Endothelial cell of umbilical vein (primary cell): ENCODE results near the gene ANKH. TPM values are rescaled to one million over a fixed set of nuclear protein-coding genes. Genes with fewer than 3 reads are reported as not detected.

Experiments used
- BruUV-seq: library from RNA; stranded (reverse); fragments of 400-500 nt; replicated peaks from 2 replicates; lab custom pipeline; 2021; lab: Mats Ljungman, UMichigan
- CTCF ChIA-PET: fragments of 300-600, 350-600 bp; sonication (Branson Sonifier 250); formaldehyde crosslinking; loops from one replicate; lab custom pipeline; 2021; ENCODE audit warnings: antibody characterized with exemption, inconsistent platforms; lab: Charles Lee
- POLR2A ChIA-PET: fragments of 300-600, 350-600 bp; sonication (Branson Sonifier 250); formaldehyde crosslinking; loops from one replicate; lab custom pipeline; 2021; ENCODE audit warnings: antibody characterized with exemption, inconsistent platforms; lab: Charles Lee
- DNase-seq: peaks from one replicate; pipeline ENCODE4 v3.0.0-alpha.2; 2011; ENCODE audit warnings: low read depth, low spot score
- FAIRE-seq: peaks from 2 replicates; lab custom pipeline; 2011; peaks lifted over from hg19 to GRCh38; lab: Jason Lieb, UNC
- H2AFZ ChIP-seq: 2 replicates; pipeline ENCODE4 v1.6.0; 2012; ENCODE audit warnings: low read depth, low read length, control low read depth, inconsistent platforms
- H3K27ac ChIP-seq: 2 replicates; pipeline ENCODE4 v1.5.1; 2011; ENCODE audit warnings: low read depth, mild to moderate bottlenecking, control low read depth, low read length, moderate library complexity; ENCODE audit not compliant: insufficient read depth
- H3K27me3 ChIP-seq, 2 experiments: 2 replicates each; pipeline versions ENCODE4 v1.6.0 to v1.6.1; 2011; ENCODE audit warnings: low read length in 2 of 2, mixed read lengths in 1 of 2; ENCODE audit not compliant: control insufficient read depth in 2 of 2, insufficient read depth in 2 of 2
- H3K36me3 ChIP-seq, 2 experiments: 2 replicates in 1 of 2; 3 replicates in 1 of 2; pipeline ENCODE4 v1.5.1; 2011; ENCODE audit warnings: low read length in 2 of 2, mild to moderate bottlenecking in 1 of 2, moderate library complexity in 1 of 2; ENCODE audit not compliant: control insufficient read depth in 2 of 2, insufficient read depth in 2 of 2; ENCODE audit errors: extremely low read depth in 1 of 2
- H3K4me1 ChIP-seq: 3 replicates; pipeline ENCODE4 v1.5.1; 2011; ENCODE audit warnings: mild to moderate bottlenecking, low read length; ENCODE audit not compliant: control insufficient read depth, insufficient read depth; ENCODE audit errors: extremely low read depth
- H3K4me2 ChIP-seq: 2 replicates; pipeline ENCODE4 v1.6.1; 2011; ENCODE audit warnings: low read length, control low read depth, mixed read lengths; ENCODE audit not compliant: insufficient read depth
- H3K4me3 ChIP-seq, 3 experiments: fragments of 200-600 bp in 1 of 3; sonication (generic), shearing (Covaris generic) in 1 of 3; replicated peaks in 1 of 3; 2 replicates each; pipeline ENCODE4 v1.5.1; 2011 to 2016; ENCODE audit warnings: control low read depth in 3 of 3, low read length in 3 of 3, mild to moderate bottlenecking in 2 of 3, inconsistent platforms in 1 of 3, low read depth in 1 of 3, moderate library complexity in 1 of 3; ENCODE audit not compliant: insufficient read depth in 1 of 3
- H3K79me2 ChIP-seq: 2 replicates; pipeline ENCODE4 v1.6.0; 2012; ENCODE audit warnings: low read length, inconsistent platforms; ENCODE audit not compliant: control insufficient read depth, insufficient read depth
- H3K9ac ChIP-seq: replicated peaks from 2 replicates; pipeline ENCODE3; 2011; ENCODE audit warnings: low read length, control low read depth; ENCODE audit not compliant: insufficient read depth; ENCODE audit errors: extremely low read depth
- H3K9me1 ChIP-seq: replicated peaks from 3 replicates; pipeline ENCODE4 v1.6.0; 2011; ENCODE audit warnings: mild to moderate bottlenecking, low read length; ENCODE audit not compliant: control insufficient read depth, insufficient read depth; ENCODE audit errors: extremely low read depth
- H3K9me3 ChIP-seq: replicated peaks from 2 replicates; pipeline ENCODE4 v1.5.1; 2012; ENCODE audit warnings: low read length, inconsistent platforms; ENCODE audit not compliant: control insufficient read depth, insufficient read depth
- H4K20me1 ChIP-seq: replicated peaks from 2 replicates; pipeline ENCODE3; 2011; ENCODE audit warnings: mild to moderate bottlenecking, low read length; ENCODE audit not compliant: control insufficient read depth, insufficient read depth; ENCODE audit errors: extremely low read depth
- EZH2 ChIP-seq: IDR thresholded peaks from 2 replicates; pipeline ENCODE4 v1.6.1; 2012; ENCODE audit warnings: borderline replicate concordance, low read depth, mild to moderate bottlenecking, moderate library complexity, low read length, inconsistent platforms; ENCODE audit not compliant: severe bottlenecking
- FOS ChIP-seq: IDR thresholded peaks from 2 replicates; pipeline ENCODE4 v1.6.1; 2011; ENCODE audit warnings: mild to moderate bottlenecking, low read length, moderate library complexity, borderline replicate concordance; ENCODE audit not compliant: insufficient read depth
- GATA2 ChIP-seq: IDR thresholded peaks from 2 replicates; pipeline ENCODE4 v1.7.0; 2011; ENCODE audit warnings: low read depth, mild to moderate bottlenecking, moderate library complexity, mixed read lengths, low read length; ENCODE audit not compliant: insufficient read length, insufficient read depth
- JUN ChIP-seq: IDR thresholded peaks from 2 replicates; pipeline ENCODE4 v1.6.1; 2011; ENCODE audit warnings: borderline replicate concordance, low read depth; ENCODE audit not compliant: insufficient read length, insufficient read depth
- MYC ChIP-seq: IDR thresholded peaks from one replicate; pipeline ENCODE4 v1.6.1; 2011; ENCODE audit warnings: mild to moderate bottlenecking, low read depth, low read length
- POLR2A ChIP-seq: IDR thresholded peaks from 2 replicates; pipeline ENCODE4 v1.6.1; 2012; ENCODE audit warnings: low read depth, mild to moderate bottlenecking, control low read depth, low read length
- POLR2AphosphoS5 ChIP-seq: IDR thresholded peaks from 2 replicates; pipeline ENCODE4 v1.6.1; 2012; ENCODE audit warnings: low read depth, mild to moderate bottlenecking, control low read depth, low read length, moderate library complexity; ENCODE audit not compliant: insufficient read depth
- dilution Hi-C: fragments of 300-500 bp; cut with MboI; formaldehyde crosslinking; loops from one replicate; pipeline ENCODE4 v1.15.0; 2019; ENCODE audit warnings: low sequenced_read_pairs; ENCODE audit not compliant: extremely low pct_ligation_motif_present
- intact Hi-C: fragments of 100-400 bp; cut with micrococcal nuclease; formaldehyde crosslinking; loops from one replicate; pipeline ENCODE4 v1.10.0; 2022
- polyA plus RNA-seq, 4 experiments: library from polyadenylated mRNA; depleted of rRNA in 3 of 4; stranded (reverse) in 3 of 4; unstranded in 1 of 4; fragments of >200 nt; gene quantifications; 2 replicates each; pipeline versions ENCODE4 v1.2.1 to v1.2.3, GENCODE V29; 2011 to 2012; ENCODE audit warnings: missing spikeins in 1 of 4
- total RNA-seq: library from RNA; stranded (reverse); gene quantifications from 2 replicates; pipeline ENCODE4 v1.2.3, GENCODE V29; 2021
- TF ChIP-seq, protein P1 (sequence below), 2 donors: IDR thresholded peaks; 1 replicate in 1 of 2; 2 replicates in 1 of 2; pipeline ENCODE4 v1.5.1; 2011; ENCODE audit warnings: low read length in 2 of 2, mild to moderate bottlenecking in 2 of 2, moderate library complexity in 2 of 2, control low read depth in 1 of 2, inconsistent platforms in 1 of 2, low read depth in 1 of 2; ENCODE audit not compliant: insufficient read depth in 1 of 2; ENCODE audit errors: extremely low read depth in 1 of 2
- TF ChIP-seq, protein P2 (sequence below): IDR thresholded peaks from 2 replicates; pipeline ENCODE4 v1.6.1; 2011; ENCODE audit not compliant: insufficient read depth, insufficient read length

ANKH gene
- total and polyA plus RNA-seq, 2 donors (not counting 3 experiments of a cell fraction or from before 2014, with no cell fraction given), result 12.7 to 31.4 TPM

GRCh38 chr5:14734396-14734795 is 137.2 kb downstream of the ANKH start:
- POLR2A ChIA-PET, result no interaction called here
- Histone ChIP-seq H3K4me3 (no peak overlapping the region), H3K9me3 (no peaks in the 10 kb centered on the region), H3K4me1 (peaks cover 3% of the 10 kb centered on the region), H3K27me3 (no peaks in the 10 kb centered on the region), H2AFZ (no peak overlapping the region), H4K20me1 (no peaks in the 10 kb centered on the region), H3K9me1 (no peaks in the 10 kb centered on the region), H3K4me2 (no peak overlapping the region), H3K79me2 (no peaks in the 10 kb centered on the region), H3K9ac (no peak overlapping the region), H3K36me3 (no peaks in the 10 kb centered on the region), H3K27ac (no peak overlapping the region)
- TF ChIP-seq POLR2AphosphoS5, result no peak
- TF ChIP-seq MYC, result no peak
- TF ChIP-seq, protein P1, sequence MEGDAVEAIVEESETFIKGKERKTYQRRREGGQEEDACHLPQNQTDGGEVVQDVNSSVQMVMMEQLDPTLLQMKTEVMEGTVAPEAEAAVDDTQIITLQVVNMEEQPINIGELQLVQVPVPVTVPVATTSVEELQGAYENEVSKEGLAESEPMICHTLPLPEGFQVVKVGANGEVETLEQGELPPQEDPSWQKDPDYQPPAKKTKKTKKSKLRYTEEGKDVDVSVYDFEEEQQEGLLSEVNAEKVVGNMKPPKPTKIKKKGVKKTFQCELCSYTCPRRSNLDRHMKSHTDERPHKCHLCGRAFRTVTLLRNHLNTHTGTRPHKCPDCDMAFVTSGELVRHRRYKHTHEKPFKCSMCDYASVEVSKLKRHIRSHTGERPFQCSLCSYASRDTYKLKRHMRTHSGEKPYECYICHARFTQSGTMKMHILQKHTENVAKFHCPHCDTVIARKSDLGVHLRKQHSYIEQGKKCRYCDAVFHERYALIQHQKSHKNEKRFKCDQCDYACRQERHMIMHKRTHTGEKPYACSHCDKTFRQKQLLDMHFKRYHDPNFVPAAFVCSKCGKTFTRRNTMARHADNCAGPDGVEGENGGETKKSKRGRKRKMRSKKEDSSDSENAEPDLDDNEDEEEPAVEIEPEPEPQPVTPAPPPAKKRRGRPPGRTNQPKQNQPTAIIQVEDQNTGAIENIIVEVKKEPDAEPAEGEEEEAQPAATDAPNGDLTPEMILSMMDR (IDR thresholded peaks at IDR 0.05; ENCODE audit: extremely low read depth in 1 of 2, insufficient read depth in 1 of 2, low read depth in 1 of 2, low read length in 2 of 2), result no peak
- no peak for TF ChIP-seq GATA2
- TF ChIP-seq FOS, result no peak
- TF ChIP-seq EZH2, result no peak
- TF ChIP-seq JUN, result no peak
- TF ChIP-seq POLR2A, result no peak
- TF ChIP-seq, protein P2, sequence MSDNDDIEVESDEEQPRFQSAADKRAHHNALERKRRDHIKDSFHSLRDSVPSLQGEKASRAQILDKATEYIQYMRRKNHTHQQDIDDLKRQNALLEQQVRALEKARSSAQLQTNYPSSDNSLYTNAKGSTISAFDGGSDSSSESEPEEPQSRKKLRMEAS, result no peak
- CTCF ChIA-PET, result interaction anchor here (1.1 to 2.1 kb wide), 3 partner anchors 15 to 275 kb away, joined by 3 to 5 read pairs (median 5); no protein-coding TSS in a partner anchor
- DNase-seq (no peak), FAIRE-seq (no peak)
- dilution Hi-C loops, result loop anchor here (25.0 kb wide), 1 partner anchor 278 kb away; no protein-coding TSS in a partner anchor
- BruUV-seq, result no TSS peak
- intact Hi-C loops, result no loop called here
